Measurements from ENCODE around the gene CNGA2. TPM values are rescaled to one million over a fixed set of nuclear protein-coding genes. Genes with fewer than 3 reads are reported as not detected.

CNGA2 gene
- total and polyA plus RNA-seq, 2 experiments from 2014 or later: not detected

DNA sequence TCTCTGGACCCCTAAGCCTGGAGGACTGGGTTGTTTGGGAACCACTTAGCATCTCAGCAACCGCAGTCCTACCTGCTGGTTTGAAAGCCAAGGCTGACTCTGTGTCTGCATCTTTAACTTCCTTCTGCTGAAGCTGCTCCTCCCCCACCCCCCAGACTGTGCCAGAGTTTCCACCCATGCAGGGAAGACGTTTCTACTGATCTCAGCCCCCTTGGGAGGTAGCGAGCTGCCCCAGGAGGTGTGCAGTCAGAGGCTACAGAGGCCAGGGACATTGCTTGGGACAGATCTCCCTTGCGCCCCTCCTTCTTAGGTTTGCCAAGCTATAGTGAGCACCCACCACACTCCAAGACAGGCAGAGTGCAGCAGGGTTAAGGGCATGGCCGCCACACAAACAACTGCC lies 23.4 kb upstream of the CNGA2 start:
- Histone ChIP-seq H3K27ac (no peak overlapping the region), H3K4me1 (ENCODE audit: insufficient read depth) (no peaks in the 10 kb centered on the region), H3K9me3 (ENCODE audit: low read depth) (no peaks in the 10 kb centered on the region), H3K36me3 (replicated peaks; ENCODE audit: insufficient read depth, low read depth) (no peaks in the 10 kb centered on the region), H3K4me3 (no peak overlapping the region), H3K27me3 (no peaks in the 10 kb centered on the region), H4K20me1 (ENCODE audit: insufficient read depth, poor library complexity, severe bottlenecking) (no peaks in the 10 kb centered on the region), H3K79me2 (no peaks in the 10 kb centered on the region), H3K4me2 (no peak overlapping the region), H2AFZ (no peak overlapping the region), H3K9me2 (replicated peaks; ENCODE audit: insufficient read depth) (no peaks in the 10 kb centered on the region)
- DNase-seq (ENCODE audit: low spot score): no peak
- TF ChIP-seq, protein P1, sequence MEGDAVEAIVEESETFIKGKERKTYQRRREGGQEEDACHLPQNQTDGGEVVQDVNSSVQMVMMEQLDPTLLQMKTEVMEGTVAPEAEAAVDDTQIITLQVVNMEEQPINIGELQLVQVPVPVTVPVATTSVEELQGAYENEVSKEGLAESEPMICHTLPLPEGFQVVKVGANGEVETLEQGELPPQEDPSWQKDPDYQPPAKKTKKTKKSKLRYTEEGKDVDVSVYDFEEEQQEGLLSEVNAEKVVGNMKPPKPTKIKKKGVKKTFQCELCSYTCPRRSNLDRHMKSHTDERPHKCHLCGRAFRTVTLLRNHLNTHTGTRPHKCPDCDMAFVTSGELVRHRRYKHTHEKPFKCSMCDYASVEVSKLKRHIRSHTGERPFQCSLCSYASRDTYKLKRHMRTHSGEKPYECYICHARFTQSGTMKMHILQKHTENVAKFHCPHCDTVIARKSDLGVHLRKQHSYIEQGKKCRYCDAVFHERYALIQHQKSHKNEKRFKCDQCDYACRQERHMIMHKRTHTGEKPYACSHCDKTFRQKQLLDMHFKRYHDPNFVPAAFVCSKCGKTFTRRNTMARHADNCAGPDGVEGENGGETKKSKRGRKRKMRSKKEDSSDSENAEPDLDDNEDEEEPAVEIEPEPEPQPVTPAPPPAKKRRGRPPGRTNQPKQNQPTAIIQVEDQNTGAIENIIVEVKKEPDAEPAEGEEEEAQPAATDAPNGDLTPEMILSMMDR (IDR thresholded peaks at IDR 0.05; ENCODE audit: poor library complexity): no peak
- TF ChIP-seq EZH2phosphoT487 (IDR thresholded peaks at IDR 0.05; ENCODE audit: low read depth, severe bottlenecking, unreplicated experiment) (no peak), EZH2 (IDR thresholded peaks at IDR 0.05; ENCODE audit: borderline replicate concordance) (no peak)
- WGBS (ENCODE audit: low lambda C conversion rate, missing lambda C conversion rate): 55% methylated on average over 5 of the region's 5 CpGs

DNA sequence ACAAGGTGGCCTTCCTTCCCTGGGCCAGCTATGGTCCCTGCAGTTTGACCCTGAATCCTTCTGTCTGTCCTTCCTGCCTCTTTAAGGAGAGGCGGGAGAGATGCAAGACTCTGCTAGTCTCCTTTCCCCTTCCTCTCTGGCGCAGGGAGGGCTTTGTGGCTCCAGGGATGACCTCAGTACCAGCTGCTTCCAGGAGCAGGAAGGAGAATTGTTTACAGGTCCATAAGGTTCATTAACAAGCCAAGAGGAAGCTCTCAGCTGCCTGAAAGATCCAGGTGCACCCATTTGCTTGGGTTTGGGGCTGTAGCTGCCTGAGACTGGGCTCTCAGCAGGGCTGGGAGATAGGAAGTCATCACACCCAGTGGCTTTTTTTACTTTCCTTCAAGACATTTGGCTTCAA lies 22.8 kb upstream of the CNGA2 start:
- Histone ChIP-seq H3K4me2 (no peak overlapping the region), H4K20me1 (ENCODE audit: insufficient read depth, poor library complexity, severe bottlenecking) (no peaks in the 10 kb centered on the region), H3K4me3 (no peak overlapping the region), H3K36me3 (replicated peaks; ENCODE audit: insufficient read depth, low read depth) (no peaks in the 10 kb centered on the region), H3K9me3 (ENCODE audit: low read depth) (no peaks in the 10 kb centered on the region), H3K9me2 (replicated peaks; ENCODE audit: insufficient read depth) (no peaks in the 10 kb centered on the region), H3K27me3 (no peaks in the 10 kb centered on the region), H3K79me2 (no peaks in the 10 kb centered on the region), H3K27ac (no peak overlapping the region), H3K4me1 (ENCODE audit: insufficient read depth) (no peaks in the 10 kb centered on the region), H2AFZ (no peak overlapping the region)
- 25% methylated on average over 2 of the region's 2 CpGs for WGBS (ENCODE audit: low lambda C conversion rate, missing lambda C conversion rate)
- TF ChIP-seq, protein P1 (IDR thresholded peaks at IDR 0.05; ENCODE audit: poor library complexity): no peak
- TF ChIP-seq EZH2phosphoT487 (IDR thresholded peaks at IDR 0.05; ENCODE audit: low read depth, severe bottlenecking, unreplicated experiment) (no peak), EZH2 (IDR thresholded peaks at IDR 0.05; ENCODE audit: borderline replicate concordance) (no peak)
- DNase-seq (ENCODE audit: low spot score): no peak

DNA sequence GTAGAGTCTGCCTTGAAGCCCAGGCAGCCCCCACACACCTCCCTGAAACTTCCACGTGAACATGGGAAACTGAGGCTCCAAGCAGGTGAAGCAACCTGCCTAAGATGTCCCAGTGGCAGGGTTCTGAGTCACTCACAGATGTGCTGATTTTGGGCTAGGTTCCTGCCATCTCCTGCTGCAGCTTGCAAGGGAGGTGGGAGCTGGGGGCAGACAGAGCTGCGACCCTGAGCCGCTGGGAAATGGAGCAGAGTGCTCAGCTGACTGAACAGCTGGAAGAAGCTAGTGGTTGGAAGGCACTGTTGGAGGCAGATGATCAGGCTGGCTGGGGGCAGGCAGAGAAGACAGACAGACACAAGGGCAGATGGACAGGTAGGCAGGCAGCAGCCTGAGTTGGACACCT lies 22.3 kb upstream of the CNGA2 start:
- H3K4me2 ChIP-seq: no peak overlapping the region
- no peak overlapping the region for H3K4me3 ChIP-seq
- TF ChIP-seq, protein P1 (IDR thresholded peaks at IDR 0.05; ENCODE audit: poor library complexity): no peak
- TF ChIP-seq EZH2phosphoT487 (IDR thresholded peaks at IDR 0.05; ENCODE audit: low read depth, severe bottlenecking, unreplicated experiment) (no peak), EZH2 (IDR thresholded peaks at IDR 0.05; ENCODE audit: borderline replicate concordance) (no peak)
- DNase-seq (ENCODE audit: low spot score): no peak
- no peaks in the 10 kb centered on the region for H4K20me1 ChIP-seq (ENCODE audit: insufficient read depth, poor library complexity, severe bottlenecking)
- no peaks in the 10 kb centered on the region for H3K4me1 ChIP-seq (ENCODE audit: insufficient read depth)
- no peaks in the 10 kb centered on the region for H3K36me3 ChIP-seq (replicated peaks; ENCODE audit: insufficient read depth, low read depth)
- H2AFZ ChIP-seq: no peak overlapping the region
- H3K27ac ChIP-seq: no peak overlapping the region
- no peaks in the 10 kb centered on the region for H3K9me3 ChIP-seq (ENCODE audit: low read depth)
- no peaks in the 10 kb centered on the region for H3K27me3 ChIP-seq
- no peaks in the 10 kb centered on the region for H3K79me2 ChIP-seq
- no peaks in the 10 kb centered on the region for H3K9me2 ChIP-seq (replicated peaks; ENCODE audit: insufficient read depth)
- WGBS (ENCODE audit: low lambda C conversion rate, missing lambda C conversion rate): 44% methylated on average over 3 of the region's 3 CpGs

DNA sequence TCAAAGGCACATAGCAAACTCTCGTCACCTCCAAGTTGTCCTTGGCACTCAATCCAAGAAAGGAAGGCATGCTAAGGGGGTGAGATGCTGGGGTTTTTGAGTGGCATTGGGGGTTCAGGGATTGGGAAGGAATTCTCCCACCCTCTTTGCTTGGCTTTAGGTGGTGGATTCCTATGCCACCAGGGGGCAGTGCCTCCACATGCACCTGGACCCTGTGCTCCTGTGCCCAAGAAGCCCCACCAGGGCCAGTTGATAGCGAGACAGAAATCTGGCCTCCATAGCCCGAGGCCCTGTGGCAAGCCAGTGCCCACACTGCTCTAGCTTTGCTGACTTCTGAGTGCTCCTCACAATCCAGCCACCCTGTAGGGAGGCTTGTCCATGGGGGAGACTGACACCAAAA lies 20.7 kb upstream of the CNGA2 start:
- H3K27me3 ChIP-seq: no peaks in the 10 kb centered on the region
- H3K36me3 ChIP-seq (replicated peaks; ENCODE audit: insufficient read depth, low read depth): no peaks in the 10 kb centered on the region
- no peak overlapping the region for H3K4me3 ChIP-seq
- H3K4me2 ChIP-seq: no peak overlapping the region
- no peak overlapping the region for H2AFZ ChIP-seq
- H4K20me1 ChIP-seq (ENCODE audit: insufficient read depth, poor library complexity, severe bottlenecking): no peaks in the 10 kb centered on the region
- no peaks in the 10 kb centered on the region for H3K9me2 ChIP-seq (replicated peaks; ENCODE audit: insufficient read depth)
- no peaks in the 10 kb centered on the region for H3K79me2 ChIP-seq
- TF ChIP-seq, protein P1 (IDR thresholded peaks at IDR 0.05; ENCODE audit: poor library complexity): no peak
- TF ChIP-seq EZH2phosphoT487 (IDR thresholded peaks at IDR 0.05; ENCODE audit: low read depth, severe bottlenecking, unreplicated experiment) (no peak), EZH2 (IDR thresholded peaks at IDR 0.05; ENCODE audit: borderline replicate concordance) (no peak)
- no peaks in the 10 kb centered on the region for H3K9me3 ChIP-seq (ENCODE audit: low read depth)
- H3K4me1 ChIP-seq (ENCODE audit: insufficient read depth): no peaks in the 10 kb centered on the region
- WGBS (ENCODE audit: low lambda C conversion rate, missing lambda C conversion rate): 57% methylated on average over 3 of the region's 3 CpGs
- no peak overlapping the region for H3K27ac ChIP-seq
- peak; percentile 29 for DNase-seq (ENCODE audit: low spot score)
